Neural cell (in vitro differentiated cells): ENCODE data around the gene TEX22. TPM values are rescaled to one million over a fixed set of nuclear protein-coding genes. Genes with fewer than 3 reads are reported as not detected.

Source experiments
- H2AFZ ChIP-seq: fragments of 200-600, 300-800 bp; sonication (generic), shearing (Covaris generic); 2 replicates; pipeline ENCODE4 v1.6.0; 2014; ENCODE audit warnings: low read depth, mild to moderate bottlenecking, antibody characterized with exemption, low read length, moderate library complexity
- H3F3A ChIP-seq: fragments of 200-600 bp; shearing (Covaris generic); 2 replicates; pipeline ENCODE4 v1.6.1; 2016; ENCODE audit warnings: mild to moderate bottlenecking, moderate library complexity, mixed read lengths, antibody characterized with exemption, low read length; ENCODE audit not compliant: insufficient read depth, poor library complexity, severe bottlenecking
- H3K27ac ChIP-seq: fragments of 200-600, 300-800 bp; sonication (generic), shearing (Covaris generic); 2 replicates; pipeline ENCODE4 v1.5.1; 2014; ENCODE audit warnings: mild to moderate bottlenecking, low read length, moderate library complexity
- H3K27me3 ChIP-seq: fragments of 300-800, 200-600 bp; sonication (generic), shearing (Covaris generic); 2 replicates; pipeline ENCODE4 v1.6.0; 2014; ENCODE audit warnings: mild to moderate bottlenecking, low read depth, low read length, moderate library complexity; ENCODE audit not compliant: insufficient read depth
- H3K36me3 ChIP-seq: fragments of 300-800, 200-600 bp; sonication (generic), shearing (Covaris generic); 2 replicates; pipeline ENCODE4 v1.5.1; 2014; ENCODE audit warnings: mild to moderate bottlenecking, antibody characterized with exemption, low read length, moderate library complexity; ENCODE audit not compliant: insufficient read depth
- H3K4me2 ChIP-seq: fragments of 300-800, 200-600 bp; sonication (generic), shearing (Covaris generic); 2 replicates; pipeline ENCODE4 v1.6.0; 2014; ENCODE audit warnings: mild to moderate bottlenecking, low read length
- H3K4me3 ChIP-seq: fragments of 300-800, 200-600 bp; sonication (generic), shearing (Covaris generic); 2 replicates; pipeline ENCODE4 v1.5.1; 2014; ENCODE audit warnings: mild to moderate bottlenecking, low read length, moderate library complexity
- H3K79me2 ChIP-seq: fragments of 200-600 bp; shearing (Covaris generic); replicated peaks from 2 replicates; pipeline ENCODE4 v1.6.0; 2014; ENCODE audit warnings: mild to moderate bottlenecking, low read length, moderate library complexity; ENCODE audit not compliant: insufficient read depth
- H3K9ac ChIP-seq: fragments of 300-800, 200-600 bp; sonication (generic), shearing (Covaris generic); 2 replicates; pipeline ENCODE4 v1.6.1; 2016; ENCODE audit warnings: mild to moderate bottlenecking, low read length, mixed read lengths
- H3K9me2 ChIP-seq: fragments of 200-600 bp; shearing (Covaris generic); 2 replicates; pipeline ENCODE4 v1.6.1; 2016; ENCODE audit warnings: mild to moderate bottlenecking, low read length, mixed read lengths; ENCODE audit not compliant: insufficient read depth
- H3K9me3 ChIP-seq: fragments of 200-600, 300-800 bp; sonication (generic), shearing (Covaris generic); 2 replicates; pipeline ENCODE4 v1.6.1; 2016; ENCODE audit warnings: mild to moderate bottlenecking, mixed run types, low read length, moderate library complexity, mixed read lengths
- H4K20me1 ChIP-seq: fragments of 200-600 bp; shearing (Covaris generic); 2 replicates; pipeline ENCODE4 v1.6.1; 2016; ENCODE audit warnings: mild to moderate bottlenecking, mixed run types; ENCODE audit not compliant: insufficient read depth
- CTCF ChIP-seq: fragments of 450-650 bp; IDR thresholded peaks from 2 replicates; pipeline ENCODE4 v1.5.1; 2014; ENCODE audit warnings: antibody characterized with exemption, mild to moderate bottlenecking, moderate library complexity; ENCODE audit not compliant: poor library complexity, severe bottlenecking
- EP300 ChIP-seq: fragments of 450-650 bp; conservative IDR thresholded peaks from 2 replicates; pipeline ENCODE4 v1.6.1; 2014; ENCODE audit warnings: antibody characterized with exemption, mild to moderate bottlenecking, moderate library complexity; ENCODE audit not compliant: poor library complexity, severe bottlenecking
- EZH2 ChIP-seq: fragments of 200-600, 300-800 bp; shearing (Covaris generic), sonication (generic); IDR thresholded peaks from 2 replicates; pipeline ENCODE4 v1.6.1; 2014; ENCODE audit warnings: antibody characterized with exemption, low read length, borderline replicate concordance, mild to moderate bottlenecking; ENCODE audit not compliant: insufficient read depth, poor library complexity, severe bottlenecking
- MXI1 ChIP-seq: fragments of 450-650 bp; conservative IDR thresholded peaks from 2 replicates; pipeline ENCODE4 v1.6.1; 2014; ENCODE audit warnings: antibody characterized with exemption, mild to moderate bottlenecking; ENCODE audit not compliant: poor library complexity, severe bottlenecking
- REST ChIP-seq: IDR thresholded peaks from 2 replicates; pipeline ENCODE4 v1.6.1; 2012; ENCODE audit warnings: borderline replicate concordance
- SMC3 ChIP-seq: fragments of 450-650 bp; conservative IDR thresholded peaks from 2 replicates; pipeline ENCODE4 v1.6.1; 2014; ENCODE audit warnings: antibody characterized with exemption, mild to moderate bottlenecking, moderate library complexity; ENCODE audit not compliant: poor library complexity
- polyA plus RNA-seq: library from polyadenylated mRNA; depleted of rRNA; stranded (reverse); fragments of >200 nt; gene quantifications from 2 replicates; pipeline ENCODE4 v1.2.3, GENCODE V29; 2014

The TEX22 gene
- polyA plus RNA-seq, 1 donor from 2014 or later = 0.22 TPM

- no peaks in the 10 kb centered on the region for H3K36me3 ChIP-seq
- H3K27ac ChIP-seq = no peak overlapping the region
- H4K20me1 ChIP-seq = no peaks in the 10 kb centered on the region
- no peak overlapping the region for H3K9ac ChIP-seq
- H3F3A ChIP-seq = no peaks in the 10 kb centered on the region
- no peaks in the 10 kb centered on the region for H3K9me3 ChIP-seq
- H3K79me2 ChIP-seq = no peaks in the 10 kb centered on the region
- H3K4me3 ChIP-seq = no peak overlapping the region
- no peaks in the 10 kb centered on the region for H3K9me2 ChIP-seq
- no peak for TF ChIP-seq SMC3
- no peak for TF ChIP-seq MXI1
- TF ChIP-seq EP300 = no peak
- TF ChIP-seq EZH2 = no peak
- no peak for TF ChIP-seq REST
- H2AFZ ChIP-seq = no peak overlapping the region
- H3K4me2 ChIP-seq = no peak overlapping the region
- H3K27me3 ChIP-seq = no peaks in the 10 kb centered on the region
Measured at GRCh38 chr14:105447651-105448640, 49.6 kb downstream of the TEX22 start.

- no peak overlapping the region for H3K27ac ChIP-seq
- H3K36me3 ChIP-seq = no peaks in the 10 kb centered on the region
- TF ChIP-seq CTCF = peak; percentile 49
- TF ChIP-seq EZH2 = no peak
- TF ChIP-seq EP300 = no peak
- TF ChIP-seq SMC3 = peak; percentile 42
- H3K27me3 ChIP-seq = no peaks in the 10 kb centered on the region
- H2AFZ ChIP-seq = no peak overlapping the region
- H3K9me2 ChIP-seq = no peaks in the 10 kb centered on the region
- no peaks in the 10 kb centered on the region for H3F3A ChIP-seq
- no peak overlapping the region for H3K4me3 ChIP-seq
- no peaks in the 10 kb centered on the region for H3K79me2 ChIP-seq
- H3K4me2 ChIP-seq = no peak overlapping the region
- no peaks in the 10 kb centered on the region for H3K9me3 ChIP-seq
- H4K20me1 ChIP-seq = no peaks in the 10 kb centered on the region
- H3K9ac ChIP-seq = no peak overlapping the region
Measured at GRCh38 chr14:105448706-105449111, 50.4 kb downstream of the TEX22 start.
